HG03025 (cell line): Measurements from ENCODE around the gene TAS1R1.
"Not testable (repeated sequence)": the region's sequence is repeated elsewhere in the genome, so short reads cannot be mapped to it uniquely, and the experiment has no call there.

Experiments
- ATAC-seq: cut with Tn5 transposase; IDR thresholded peaks from one replicate; pipeline ENCODE4 v1.9.1; 2021; ENCODE audit warnings: mild to moderate bottlenecking, moderate library complexity; ENCODE audit not compliant: unreplicated experiment, low FRiP score

The TAS1R1 gene

GRCh38 chr1:6587261-6588005, 32.3 kb downstream of the TAS1R1 start:
- ATAC-seq = no peak

GRCh38 chr1:6588128-6588892, 33.2 kb downstream of the TAS1R1 start:
- no peak for ATAC-seq

- ATAC-seq = no peak
Measured at GRCh38 chr1:6588893-6589520, 33.9 kb downstream of the TAS1R1 start.

GRCh38 chr1:6590046-6590445, 34.9 kb downstream of the TAS1R1 start:
- ATAC-seq = no peak

GRCh38 chr1:6591222-6591621, 36.1 kb downstream of the TAS1R1 start:
- no peak for ATAC-seq

GRCh38 chr1:6591644-6592043, 36.5 kb downstream of the TAS1R1 start:
- ATAC-seq = no peak

GRCh38 chr1:6592441-6592840, 37.3 kb downstream of the TAS1R1 start:
- ATAC-seq = no peak

GRCh38 chr1:6592865-6593593, 37.9 kb downstream of the TAS1R1 start:
- no peak for ATAC-seq

- no peak for ATAC-seq
Measured at GRCh38 chr1:6593810-6594209, 38.7 kb downstream of the TAS1R1 start.

- no peak for ATAC-seq
Measured at GRCh38 chr1:6594977-6595740, 40.1 kb downstream of the TAS1R1 start.

GRCh38 chr1:6596351-6596750, 41.2 kb downstream of the TAS1R1 start:
- ATAC-seq = no peak

GRCh38 chr1:6596886-6597776, 42.0 kb downstream of the TAS1R1 start:
- ATAC-seq = no peak

GRCh38 chr1:6597777-6598131, 42.6 kb downstream of the TAS1R1 start:
- no peak for ATAC-seq

- no peak for ATAC-seq
Measured at GRCh38 chr1:6599141-6599975, 44.3 kb downstream of the TAS1R1 start.

- ATAC-seq = not testable (repeated sequence)
Measured at GRCh38 chr1:6599991-6600390, 44.9 kb downstream of the TAS1R1 start.

- no peak for ATAC-seq
Measured at GRCh38 chr1:6600410-6601048, 45.4 kb downstream of the TAS1R1 start.

GRCh38 chr1:6601049-6601922, 46.2 kb downstream of the TAS1R1 start:
- ATAC-seq = peak; percentile 5
